ENCODE measurements around the gene TPPP2.

- TF ChIP-seq CTCF (IDR thresholded peaks at IDR 0.05) (no peak), POLR2A (IDR thresholded peaks at IDR 0.05) (no peak)
These were observed 24.7 kb downstream of the TPPP2 start for GRCh38 chr14:21054768-21055145.

Data from gastroesophageal sphincter (tissue), 3 donors.